GM21528 (cell line): ENCODE measurements around the gene RAB29.
"Not testable (repeated sequence)": the region's sequence is repeated elsewhere in the genome, so short reads cannot be mapped to it uniquely, and the experiment has no call there.

Experiments used
- ATAC-seq: cut with Tn5 transposase; IDR thresholded peaks from one replicate; pipeline ENCODE4 v1.9.1; 2021; ENCODE audit warnings: mild to moderate bottlenecking, moderate library complexity; ENCODE audit not compliant: unreplicated experiment, low FRiP score

The RAB29 gene

DNA sequence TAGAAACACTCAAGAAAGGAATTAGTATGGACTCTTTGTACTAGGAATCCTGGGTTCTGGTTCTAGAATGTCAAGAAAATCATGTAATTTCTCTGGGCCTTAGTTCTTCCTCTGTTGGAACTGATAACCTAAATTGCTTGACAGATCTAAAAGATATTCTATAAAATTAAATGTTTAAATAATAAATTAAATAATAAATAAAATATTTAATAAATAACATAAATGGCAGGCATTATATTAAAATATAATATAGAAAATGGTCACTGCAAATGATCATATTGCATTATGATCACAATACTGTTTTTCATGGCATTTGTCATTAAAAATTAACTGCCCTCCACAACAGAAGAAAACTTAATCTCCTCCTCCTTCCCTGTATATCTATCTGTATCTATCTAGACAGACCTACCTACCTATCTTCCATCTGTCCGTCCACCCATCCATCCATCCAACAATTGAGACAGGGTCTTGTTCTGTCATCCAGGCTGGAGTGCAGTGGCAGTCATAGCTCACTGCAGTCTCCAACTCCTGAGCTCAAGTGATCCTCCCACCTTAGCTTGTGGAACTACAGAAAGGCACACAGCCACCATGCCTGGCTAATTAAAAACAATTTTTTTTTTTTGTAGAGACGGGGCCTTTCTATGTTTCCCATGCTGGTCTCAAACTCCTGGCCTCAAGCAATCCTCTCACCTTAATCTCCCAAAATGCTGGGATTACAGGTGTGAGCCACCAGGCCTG is 41.7 kb downstream of the RAB29 start:
- no peak for ATAC-seq

DNA sequence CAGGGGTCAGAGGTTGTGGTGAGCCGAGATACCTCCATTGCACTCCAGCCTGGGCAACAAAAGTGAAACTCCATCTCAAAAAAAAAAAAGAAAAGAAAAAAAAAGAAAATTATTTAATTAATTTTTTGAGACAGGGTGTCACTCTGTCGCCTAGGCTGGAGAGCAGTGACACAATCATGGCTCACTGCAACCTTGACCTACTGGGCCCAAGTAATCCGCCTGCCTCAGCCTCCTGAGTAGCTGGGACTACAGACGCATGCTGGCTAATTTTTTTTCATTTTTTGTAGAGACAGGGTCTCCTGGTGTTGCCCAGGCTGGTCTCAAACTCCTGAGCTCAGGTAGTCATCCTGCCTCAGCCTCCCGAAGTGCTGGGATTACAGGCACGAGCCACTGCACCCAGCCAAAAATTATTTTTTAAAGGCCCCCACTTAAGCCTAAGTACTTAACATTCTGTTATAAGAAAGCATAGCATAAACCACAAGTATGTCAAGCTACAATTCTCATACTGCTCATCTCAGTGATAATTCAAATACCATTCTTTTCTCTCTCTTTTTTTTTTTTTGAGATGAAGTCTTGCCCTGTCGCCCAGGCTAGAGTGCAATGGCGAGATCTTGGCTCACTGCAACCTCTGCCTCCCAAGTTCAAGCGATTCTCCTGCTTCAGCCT is 45.2 kb downstream of the RAB29 start:
- no peak for ATAC-seq

DNA sequence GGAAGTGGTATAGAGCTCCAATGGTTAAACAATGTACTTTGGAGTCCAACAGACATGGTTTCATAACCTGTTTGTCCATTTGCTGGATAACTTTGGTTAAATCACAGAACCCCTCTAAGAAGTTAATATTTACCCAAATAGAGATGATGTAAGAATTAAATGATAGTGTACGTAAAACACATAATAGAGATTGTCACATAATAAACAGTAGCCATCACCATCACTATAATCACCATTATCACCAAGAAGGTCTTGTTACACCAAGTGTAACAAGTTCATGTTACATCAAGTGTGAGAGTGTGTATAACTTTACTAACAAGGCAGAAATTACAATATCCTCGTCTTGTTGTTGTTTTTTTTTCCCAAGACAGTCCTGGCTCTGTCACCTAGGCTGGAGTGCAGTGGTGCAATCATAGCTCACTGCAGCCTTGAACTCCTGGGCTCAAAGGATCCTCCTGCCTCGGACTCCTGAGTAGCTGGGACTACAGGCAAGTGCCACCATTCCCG is 48.6 kb downstream of the RAB29 start:
- no peak for ATAC-seq

DNA sequence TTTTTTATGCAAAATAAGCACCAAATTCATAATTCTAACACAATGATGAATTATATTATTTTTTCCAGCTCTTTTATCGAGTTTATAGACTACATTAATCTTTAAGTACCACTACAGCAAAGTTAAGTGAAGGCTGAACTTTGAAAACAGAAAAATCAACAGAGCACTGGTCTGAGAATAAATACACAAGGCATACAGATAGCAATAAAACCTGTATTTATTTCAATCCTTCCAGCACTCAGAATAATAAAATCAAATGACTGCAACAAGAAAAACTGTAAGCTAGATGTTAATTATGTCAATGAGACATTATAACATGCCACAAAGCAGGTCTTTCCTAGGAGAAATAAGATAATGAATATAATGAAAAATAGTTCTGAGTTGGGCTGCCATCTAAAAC is 49.8 kb downstream of the RAB29 start:
- ATAC-seq: no peak

DNA sequence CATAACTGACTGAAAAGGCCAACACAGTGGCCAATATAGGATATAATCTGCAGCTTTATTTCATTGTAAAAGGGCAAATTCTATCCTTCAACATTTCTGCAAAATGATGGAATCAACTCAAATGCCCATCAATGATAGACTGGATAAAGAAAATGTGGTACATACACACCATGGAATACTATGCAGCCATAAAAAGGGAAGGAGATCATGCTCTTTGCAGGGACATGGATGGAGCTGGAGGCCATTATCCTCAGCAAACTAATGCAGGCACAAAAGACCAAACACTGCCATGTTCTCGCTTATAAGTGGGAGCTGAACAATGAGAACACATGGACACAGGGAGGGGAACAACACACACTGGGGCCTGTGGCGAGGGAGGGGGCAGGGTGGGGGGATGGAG is 54.5 kb downstream of the RAB29 start:
- ATAC-seq: not testable (repeated sequence)

DNA sequence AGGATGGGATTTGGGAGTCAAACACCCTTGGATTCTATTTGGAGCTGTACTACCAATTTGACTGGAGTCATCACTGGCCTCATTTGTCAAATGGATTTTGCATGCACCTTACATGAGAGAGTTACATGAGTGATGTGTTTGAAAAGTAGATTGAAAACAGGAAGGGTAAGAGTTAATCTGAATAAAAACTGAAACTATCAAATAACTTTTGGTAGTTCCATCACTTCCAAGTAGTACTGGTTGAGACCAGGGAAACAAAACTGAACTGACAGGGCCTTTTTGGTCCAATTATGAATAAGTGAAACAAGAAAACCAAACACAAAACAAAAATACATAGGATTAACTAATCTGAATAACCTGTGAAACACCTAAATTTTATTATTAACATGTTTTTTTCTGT is 55.5 kb downstream of the RAB29 start:
- no peak for ATAC-seq

DNA sequence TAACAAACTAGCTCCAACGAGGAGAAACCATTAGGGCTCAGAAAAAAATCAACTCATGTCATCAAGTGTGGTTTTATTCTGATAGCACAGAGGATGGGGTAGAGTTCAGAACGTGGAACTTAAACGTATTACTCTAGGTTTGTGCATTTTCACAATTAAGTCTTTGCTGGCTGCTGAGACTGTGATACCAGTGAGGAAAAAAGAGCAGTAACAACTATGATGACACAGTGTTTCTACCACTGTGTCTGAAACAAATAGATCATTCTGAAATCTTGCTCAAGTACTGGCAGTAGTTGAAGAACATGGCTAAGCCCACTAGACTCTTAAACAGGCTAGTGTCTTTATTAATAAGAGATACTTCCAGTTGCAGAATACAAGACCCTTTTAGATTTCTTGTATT is 56.3 kb downstream of the RAB29 start:
- ATAC-seq: no peak
